Activated T-cell treated with anti-CD3 and anti-CD28 coated beads, Interleukin-2, amount 50 U/mL, for 72 hours (primary cell): ENCODE measurements around the gene NKX6-1. TPM values are rescaled to one million over a fixed set of nuclear protein-coding genes. Genes with fewer than 3 reads are reported as not detected.

Experiments
- ATAC-seq, 2 donors: fragments of 150-1000 bp; cut with Tn5 transposase; replicated peaks in 1 of 2; 2 replicates each; pipeline ENCODE4 v1.10.0; 2021; ENCODE audit warnings: moderate library complexity in 2 of 2, mild to moderate bottlenecking in 1 of 2
- DNase-seq, 2 donors: peaks; one replicate each; pipeline ENCODE4 v3.0.0; 2021 to 2022; ENCODE audit warnings: mixed read lengths in 1 of 2
- H3K27ac Mint-ChIP-seq: one replicate; pipeline ENCODE4 v1.8.0; 2022; ENCODE audit warnings: mild to moderate bottlenecking, moderate library complexity, mixed read lengths
- H3K27me3 Mint-ChIP-seq: one replicate; pipeline ENCODE4 v1.8.0; 2022; ENCODE audit warnings: low read depth, mixed read lengths
- H3K36me3 Mint-ChIP-seq, 2 donors: one replicate each; pipeline ENCODE4 v1.8.0; 2022; ENCODE audit warnings: mixed read lengths in 2 of 2, mild to moderate bottlenecking in 1 of 2; ENCODE audit not compliant: insufficient read depth in 2 of 2
- H3K4me1 Mint-ChIP-seq: one replicate; pipeline ENCODE4 v1.8.0; 2022; ENCODE audit warnings: low read depth, mixed read lengths
- H3K4me3 Mint-ChIP-seq, 2 donors: one replicate each; pipeline ENCODE4 v1.8.0; 2022; ENCODE audit warnings: mild to moderate bottlenecking in 2 of 2, mixed read lengths in 2 of 2, moderate library complexity in 2 of 2
- H3K9me3 Mint-ChIP-seq, 2 donors: one replicate each; pipeline ENCODE4 v1.8.0; 2022; ENCODE audit warnings: mixed read lengths in 2 of 2
- total RNA-seq, 2 donors: library from RNA; stranded (reverse); gene quantifications; one replicate each; pipeline ENCODE4 v1.2.3, GENCODE V29; 2022

Gene NKX6-1
- total RNA-seq, 2 donors from 2014 or later: not detected

- Mint-ChIP-seq H3K4me3 (no peak overlapping the region), H3K27ac (no peak overlapping the region), H3K9me3 (no peaks in the 10 kb centered on the region), H3K27me3 (no peaks in the 10 kb centered on the region), H3K36me3 (no peaks in the 10 kb centered on the region), H3K4me1 (no peaks in the 10 kb centered on the region)
- no peak for DNase-seq
- ATAC-seq: no peak
Measured at GRCh38 chr4:84442778-84443177, 56.3 kb downstream of the NKX6-1 start.

Other genes starting within 250 kb of the NKX6-1 start
- under 1 TPM; 0.22 to 0.28 TPM for gene CDS1, start 83.8 kb upstream of the NKX6-1 start, total RNA-seq